H7 (cell line): ENCODE results near the gene FAM174C. TPM values are rescaled to one million over a fixed set of nuclear protein-coding genes. Genes with fewer than 3 reads are reported as not detected.
A peak's percentile ranks its signal among the peaks of the same experiment; 100 is the strongest.

Experiments
- DNase-seq: peaks from one replicate; pipeline ENCODE4 v3.0.0; 2012
- H3K27me3 ChIP-seq: 2 replicates; pipeline ENCODE4 v1.6.0; 2011; ENCODE audit warnings: mild to moderate bottlenecking, low read length; ENCODE audit not compliant: control insufficient read depth, insufficient read depth
- H3K36me3 ChIP-seq: replicated peaks from 2 replicates; pipeline ENCODE4 v1.5.1; 2011; ENCODE audit warnings: low read length; ENCODE audit not compliant: control insufficient read depth, insufficient read depth
- H3K4me3 ChIP-seq: 2 replicates; pipeline ENCODE4 v1.5.1; 2011; ENCODE audit warnings: low read depth, mild to moderate bottlenecking, control low read depth, low read length, moderate library complexity; ENCODE audit not compliant: insufficient read depth
- total RNA-seq: library from RNA; depleted of rRNA; stranded (reverse); fragments of >200 nt; shearing (Covaris generic); gene quantifications from 2 replicates; pipeline ENCODE4 v1.2.3, GENCODE V29; 2014; rRNA removed

FAM174C gene
- total RNA-seq, 1 experiment from 2014 or later, result 83.1 TPM

GRCh38 chr19:1324249-1324805 is 49.0 kb downstream of the FAM174C start:
- peak; percentile 61 for DNase-seq
- no peaks in the 10 kb centered on the region for H3K36me3 ChIP-seq
- no peaks in the 10 kb centered on the region for H3K27me3 ChIP-seq
- H3K4me3 ChIP-seq, result no peak overlapping the region; the same call in 1 of the 2 replicates

DNA sequence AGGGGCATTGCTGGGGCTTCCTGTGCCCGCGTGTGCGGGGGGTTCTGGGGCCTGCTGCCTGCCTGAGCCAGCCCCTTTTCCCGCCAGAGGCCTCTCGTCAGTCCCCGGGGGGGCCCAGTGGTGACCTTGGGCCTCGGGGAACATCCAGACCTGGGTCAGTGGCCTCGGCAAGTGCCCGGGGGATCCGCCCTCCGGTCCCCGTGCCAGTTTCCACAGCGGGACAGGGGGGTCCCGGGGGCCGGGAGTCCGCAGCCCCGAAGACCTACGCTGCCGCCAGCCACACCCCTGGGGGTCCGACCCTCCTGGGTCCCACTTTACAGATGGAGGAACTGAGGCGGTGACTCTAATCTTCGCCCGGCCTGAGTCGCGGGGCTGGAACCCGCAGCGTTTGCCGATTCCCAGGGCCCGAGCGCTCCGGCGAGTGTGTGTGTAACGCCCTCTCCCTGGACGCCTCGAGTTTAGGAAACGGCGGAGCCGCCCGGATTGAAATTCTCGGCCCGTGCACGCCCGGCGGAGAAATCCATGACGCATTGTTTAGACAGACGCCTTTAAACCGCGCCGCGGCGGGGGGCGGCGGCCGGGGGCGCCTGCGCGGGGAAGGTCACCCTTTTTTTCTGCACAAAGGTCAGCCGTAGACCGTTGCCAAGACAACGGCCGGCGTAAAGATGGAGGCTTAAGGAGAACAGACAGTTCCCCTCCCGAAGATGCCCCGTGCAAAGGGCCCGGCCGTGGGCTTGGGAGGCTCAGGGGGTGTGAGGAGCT is 49.7 kb downstream of the FAM174C start:
- H3K4me3 ChIP-seq, result peak overlapping the region; percentile 35; the same call in 1 of the 2 replicates
- DNase-seq, result peak; percentile 89
- H3K36me3 ChIP-seq, result no peaks in the 10 kb centered on the region
- H3K27me3 ChIP-seq, result no peaks in the 10 kb centered on the region

DNA sequence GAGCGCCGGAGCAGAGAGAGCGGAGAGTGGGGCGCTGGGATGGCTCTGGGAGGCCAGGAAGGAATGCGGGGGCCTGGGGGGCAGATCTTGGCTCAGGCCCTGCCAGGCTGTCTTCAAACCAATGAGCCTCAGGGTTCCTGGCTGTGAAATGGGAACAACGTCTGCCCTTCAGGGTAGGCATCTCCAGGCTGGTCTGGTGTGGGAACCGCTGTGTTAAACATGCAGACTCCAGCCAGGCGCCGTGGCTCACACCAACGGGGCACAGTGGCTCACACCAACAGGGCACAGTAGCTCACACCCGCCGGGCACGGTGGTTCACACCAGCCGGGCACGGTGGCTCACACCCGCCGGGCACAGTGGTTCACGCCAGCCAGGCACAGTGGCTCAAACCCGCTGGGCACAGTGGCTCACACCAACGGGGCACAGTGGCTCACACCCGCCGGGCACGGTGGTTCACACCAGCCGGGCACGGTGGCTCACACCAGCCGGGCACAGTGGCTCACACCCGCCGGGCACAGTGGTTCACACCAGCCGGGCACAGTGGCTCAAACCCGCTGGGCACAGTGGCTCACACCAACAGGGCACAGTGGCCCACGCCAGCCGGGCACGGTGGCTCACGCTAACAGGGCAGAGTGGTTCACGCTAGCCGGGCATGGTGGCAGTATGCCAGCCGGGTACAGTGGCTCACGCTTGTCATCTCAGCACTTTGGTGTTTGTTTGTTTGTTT is 50.4 kb downstream of the FAM174C start:
- peak overlapping the region; percentile 35; the same call in 1 of the 2 replicates for H3K4me3 ChIP-seq

DNA sequence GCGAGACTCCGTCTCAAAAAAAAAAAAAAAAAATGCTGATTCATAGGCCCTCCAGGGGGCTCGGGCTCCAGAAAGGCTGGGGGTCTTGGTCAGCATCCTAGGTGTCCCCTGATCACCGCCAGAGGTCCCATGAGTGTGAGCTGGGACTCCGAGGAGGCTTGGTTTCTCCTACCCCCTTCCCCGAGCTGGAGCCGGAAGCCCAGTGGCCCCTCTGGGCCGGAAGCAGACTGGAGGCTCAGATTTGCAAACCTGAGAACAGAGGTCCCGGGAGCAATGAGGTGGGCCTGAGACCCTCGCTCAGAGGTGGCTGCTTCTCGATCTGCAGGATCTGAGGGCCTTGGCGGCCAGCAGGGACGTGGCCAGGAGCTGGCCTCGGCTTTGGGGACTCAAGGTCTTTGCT is 51.8 kb downstream of the FAM174C start:
- Histone ChIP-seq H3K4me3 (no peak overlapping the region), H3K27me3 (no peaks in the 10 kb centered on the region), H3K36me3 (no peaks in the 10 kb centered on the region)
- peak; percentile 69 for DNase-seq

More for the DNA sequence above, 50.4 kb downstream of the FAM174C start:
- Histone ChIP-seq H3K36me3 (no peaks in the 10 kb centered on the region), H3K27me3 (no peaks in the 10 kb centered on the region)
- DNase-seq, result no peak

Other genes with a start within 250 kb of the FAM174C start
- 440 and 495 TPM in 2 replicates for gene CNN2, start 248.9 kb upstream of the FAM174C start, total RNA-seq
- 17.9 and 19.7 TPM in 2 replicates for gene ABCA7, start 235.4 kb upstream of the FAM174C start, total RNA-seq
- gene ARHGAP45, start 208.4 kb upstream of the FAM174C start, total RNA-seq, result 46.0 and 48.7 TPM in 2 replicates
- 226 and 283 TPM in 2 replicates for gene POLR2E, start 180.2 kb upstream of the FAM174C start, total RNA-seq
- 620 and 671 TPM in 2 replicates for gene GPX4, start 171.5 kb upstream of the FAM174C start, total RNA-seq
- 31.4 and 41.3 TPM in 2 replicates for gene SBNO2, start 101.3 kb upstream of the FAM174C start, total RNA-seq
- 96.3 and 99.0 TPM in 2 replicates for gene STK11, start 69.8 kb upstream of the FAM174C start, total RNA-seq
- gene CBARP, start 37.5 kb upstream of the FAM174C start, total RNA-seq, result 6.7 and 9.8 TPM in 2 replicates
- 44.7 and 53.1 TPM in 2 replicates for gene ATP5F1D, start 33.8 kb upstream of the FAM174C start, total RNA-seq
- gene MIDN, start 26.9 kb upstream of the FAM174C start, total RNA-seq, result 35.1 and 50.3 TPM in 2 replicates
- 219 and 221 TPM in 2 replicates for gene CIRBP, start 6.2 kb upstream of the FAM174C start, total RNA-seq
- 12.4 and 20.2 TPM in 2 replicates for gene EFNA2, start 10.3 kb downstream of the FAM174C start, total RNA-seq
- gene NDUFS7, start 108.4 kb downstream of the FAM174C start, total RNA-seq, result 125 and 140 TPM in 2 replicates
- 12.3 and 31.6 TPM in 2 replicates for gene GAMT, start 126.0 kb downstream of the FAM174C start, total RNA-seq
- gene DAZAP1, start 132.1 kb downstream of the FAM174C start, total RNA-seq, result 196 and 198 TPM in 2 replicates
- 1,494 and 1,693 TPM in 2 replicates for gene RPS15, start 162.9 kb downstream of the FAM174C start, total RNA-seq
- gene APC2, start 174.6 kb downstream of the FAM174C start, total RNA-seq, result 0.11 and 0.31 TPM in 2 replicates
- 57.2 and 75.3 TPM in 2 replicates for gene C19orf25, start 203.7 kb downstream of the FAM174C start, total RNA-seq
- gene PCSK4, start 214.8 kb downstream of the FAM174C start, total RNA-seq, result 5.5 and 9.6 TPM in 2 replicates
- gene REEP6, start 215.7 kb downstream of the FAM174C start, total RNA-seq, result 3.1 and 4.5 TPM in 2 replicates
- gene ADAMTSL5, start 237.5 kb downstream of the FAM174C start, total RNA-seq, result 0.21 and 0.52 TPM in 2 replicates
- 0.14 and 0.18 TPM in 2 replicates for gene PLK5, start 248.5 kb downstream of the FAM174C start, total RNA-seq